Neural progenitor cell (in vitro differentiated cells): ENCODE measurements around the gene IQGAP2.

Source experiments
- CTCF ChIP-seq: fragments of 200-600 bp; sonication (generic); IDR thresholded peaks from 2 replicates; pipeline ENCODE4 v1.5.1; 2017; ENCODE audit warnings: antibody characterized with exemption, mild to moderate bottlenecking
- EZH2 ChIP-seq: fragments of 200-600 bp; sonication (generic); IDR thresholded peaks from 2 replicates; pipeline ENCODE4 v1.6.1; 2017; ENCODE audit warnings: antibody characterized with exemption, mild to moderate bottlenecking, moderate library complexity
- EZH2phosphoT487 ChIP-seq: fragments of 200-600 bp; sonication (generic); IDR thresholded peaks from 2 replicates; pipeline ENCODE4 v1.6.1; 2017; ENCODE audit warnings: antibody characterized with exemption

GRCh38 chr5:76561959-76562358, 158.9 kb downstream of the IQGAP2 start:
- TF ChIP-seq EZH2 (no peak), CTCF (no peak), EZH2phosphoT487 (no peak)
